Neural cell (in vitro differentiated cells): ENCODE data around the gene MRPL44.

Source experiments
- SMC3 ChIP-seq: fragments of 450-650 bp; conservative IDR thresholded peaks from 2 replicates; pipeline ENCODE4 v1.6.1; 2014; ENCODE audit warnings: antibody characterized with exemption, mild to moderate bottlenecking, moderate library complexity; ENCODE audit not compliant: poor library complexity
- TF ChIP-seq, protein P1 (sequence below): fragments of 450-650 bp; IDR thresholded peaks from 2 replicates; pipeline ENCODE4 v1.5.1; 2014; ENCODE audit warnings: antibody characterized with exemption, mild to moderate bottlenecking, moderate library complexity; ENCODE audit not compliant: poor library complexity, severe bottlenecking

DNA sequence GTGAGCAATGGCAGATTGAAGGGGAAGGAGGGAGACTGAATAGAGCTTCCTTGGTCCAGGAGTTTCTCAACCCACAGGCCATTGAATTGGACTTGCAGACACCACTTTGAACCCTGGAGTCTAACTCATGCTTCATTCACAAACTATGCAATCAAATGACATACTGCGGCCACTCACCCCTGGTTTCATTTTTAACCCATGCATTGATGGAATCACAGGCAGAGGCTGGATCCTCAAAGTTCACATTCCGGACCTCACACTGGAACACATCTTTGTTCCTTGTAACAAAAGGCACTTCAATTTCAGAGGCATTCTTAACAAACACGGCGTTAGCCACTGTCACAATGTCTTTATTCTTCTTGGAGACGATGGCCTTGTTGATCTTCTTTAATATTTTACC, 40.7 kb downstream of the MRPL44 start:
- TF ChIP-seq, protein P1, sequence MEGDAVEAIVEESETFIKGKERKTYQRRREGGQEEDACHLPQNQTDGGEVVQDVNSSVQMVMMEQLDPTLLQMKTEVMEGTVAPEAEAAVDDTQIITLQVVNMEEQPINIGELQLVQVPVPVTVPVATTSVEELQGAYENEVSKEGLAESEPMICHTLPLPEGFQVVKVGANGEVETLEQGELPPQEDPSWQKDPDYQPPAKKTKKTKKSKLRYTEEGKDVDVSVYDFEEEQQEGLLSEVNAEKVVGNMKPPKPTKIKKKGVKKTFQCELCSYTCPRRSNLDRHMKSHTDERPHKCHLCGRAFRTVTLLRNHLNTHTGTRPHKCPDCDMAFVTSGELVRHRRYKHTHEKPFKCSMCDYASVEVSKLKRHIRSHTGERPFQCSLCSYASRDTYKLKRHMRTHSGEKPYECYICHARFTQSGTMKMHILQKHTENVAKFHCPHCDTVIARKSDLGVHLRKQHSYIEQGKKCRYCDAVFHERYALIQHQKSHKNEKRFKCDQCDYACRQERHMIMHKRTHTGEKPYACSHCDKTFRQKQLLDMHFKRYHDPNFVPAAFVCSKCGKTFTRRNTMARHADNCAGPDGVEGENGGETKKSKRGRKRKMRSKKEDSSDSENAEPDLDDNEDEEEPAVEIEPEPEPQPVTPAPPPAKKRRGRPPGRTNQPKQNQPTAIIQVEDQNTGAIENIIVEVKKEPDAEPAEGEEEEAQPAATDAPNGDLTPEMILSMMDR: no peak
- no peak for TF ChIP-seq SMC3
